Smooth muscle cell (in vitro differentiated cells): ENCODE results near the gene CCDC158. TPM values are rescaled to one million over a fixed set of nuclear protein-coding genes. Genes with fewer than 3 reads are reported as not detected.

Source experiments
- DNase-seq: peaks from one replicate; lab custom pipeline; 2025; ENCODE audit not compliant: unreplicated experiment; lab: John Stamatoyannopoulos, UW
- H2AFZ ChIP-seq: fragments of 200-600 bp; sonication (generic); 2 replicates; pipeline ENCODE4 v1.6.0; 2016; ENCODE audit warnings: antibody characterized with exemption, low read depth, mild to moderate bottlenecking
- H3F3A ChIP-seq: fragments of 200-600 bp; sonication (generic); 2 replicates; pipeline ENCODE4 v1.6.0; 2017; ENCODE audit warnings: antibody characterized with exemption, low read depth
- H3K27ac ChIP-seq: fragments of 200-600 bp; sonication (generic); 2 replicates; pipeline ENCODE4 v1.5.1; 2016; ENCODE audit warnings: low read depth, mild to moderate bottlenecking
- H3K27me3 ChIP-seq: fragments of 200-600 bp; sonication (generic); 2 replicates; pipeline ENCODE4 v1.6.1; 2016; ENCODE audit warnings: low read depth, mild to moderate bottlenecking
- H3K36me3 ChIP-seq: fragments of 200-600 bp; sonication (generic); 2 replicates; pipeline ENCODE4 v1.5.1; 2016; ENCODE audit warnings: low read depth
- H3K4me1 ChIP-seq: fragments of 200-600 bp; sonication (generic); 2 replicates; pipeline ENCODE4 v1.5.1; 2016; ENCODE audit warnings: low read depth
- H3K4me2 ChIP-seq: fragments of 200-600 bp; sonication (generic); 2 replicates; pipeline ENCODE4 v1.6.0; 2016; ENCODE audit warnings: mild to moderate bottlenecking
- H3K4me3 ChIP-seq: fragments of 200-600 bp; sonication (generic); 2 replicates; pipeline ENCODE4 v1.5.1; 2016; ENCODE audit warnings: mild to moderate bottlenecking
- H3K79me2 ChIP-seq: fragments of 200-600 bp; sonication (generic); 2 replicates; pipeline ENCODE4 v1.6.0; 2016; ENCODE audit warnings: low read depth, mild to moderate bottlenecking
- H3K9ac ChIP-seq: fragments of 200-600 bp; sonication (generic); 2 replicates; pipeline ENCODE4 v1.6.0; 2016; ENCODE audit warnings: low read depth
- H3K9me3 ChIP-seq: fragments of 200-600 bp; sonication (generic); replicated peaks from 2 replicates; pipeline ENCODE4 v1.5.1; 2016; ENCODE audit warnings: low read depth
- H4K20me1 ChIP-seq: fragments of 200-600 bp; sonication (generic); 2 replicates; pipeline ENCODE4 v1.6.0; 2016; ENCODE audit warnings: low read depth
- CTCF ChIP-seq: fragments of 200-600 bp; sonication (generic); IDR thresholded peaks from 2 replicates; pipeline ENCODE4 v1.5.1; 2017; ENCODE audit warnings: borderline replicate concordance, mild to moderate bottlenecking, antibody characterized with exemption; ENCODE audit not compliant: insufficient read depth, poor library complexity, severe bottlenecking
- WGBS: methylation state at CpG from one replicate; pipeline ENCODE4 v1.1.7; 2016; ENCODE audit warnings: low lambda C conversion rate; 5-methylcytosine and 5-hydroxymethylcytosine counted together
- polyA plus RNA-seq: library from polyadenylated mRNA; unstranded; fragments of >200 nt; fragmentation: Nextera tagmentation; extraction: Ambion mirVana; gene quantifications from 2 replicates; pipeline ENCODE4 v1.2.1, GENCODE V29; 2016
- total RNA-seq: library from RNA; depleted of rRNA; stranded (reverse); fragments of >200 nt; gene quantifications from 2 replicates; pipeline ENCODE4 v1.2.3, GENCODE V29; 2014

The CCDC158 gene
- total and polyA plus RNA-seq, 2 experiments from 2014 or later, result not detected

GRCh38 chr4:76388160-76388908 lies 32.6 kb downstream of the CCDC158 start:
- Histone ChIP-seq H3K27ac (peak overlapping the region; percentile 13), H3K79me2 (no peaks in the 10 kb centered on the region), H3K27me3 (no peaks in the 10 kb centered on the region), H3K4me3 (no peak overlapping the region), H3K4me2 (no peak overlapping the region), H3K9me3 (peaks cover 5% of the 10 kb centered on the region), H3K36me3 (no peaks in the 10 kb centered on the region), H3K4me1 (peaks cover 3% of the 10 kb centered on the region), H3F3A (no peaks in the 10 kb centered on the region), H4K20me1 (no peaks in the 10 kb centered on the region), H3K9ac (no peak overlapping the region), H2AFZ (no peak overlapping the region)
- no peak for DNase-seq
- 64% methylated on average over 3 of the region's 3 CpGs for WGBS
- TF ChIP-seq CTCF, result no peak

- DNase-seq, result no peak
- H3K4me2 ChIP-seq, result no peak overlapping the region
- H3K4me1 ChIP-seq, result peaks cover 3% of the 10 kb centered on the region
- 94% methylated on average over 6 of the region's 6 CpGs for WGBS
- no peak overlapping the region for H2AFZ ChIP-seq
- no peak overlapping the region for H3K9ac ChIP-seq
- no peaks in the 10 kb centered on the region for H3K79me2 ChIP-seq
- TF ChIP-seq CTCF, result no peak
- H3F3A ChIP-seq, result no peaks in the 10 kb centered on the region
- no peaks in the 10 kb centered on the region for H4K20me1 ChIP-seq
- H3K27ac ChIP-seq, result no peak overlapping the region
- H3K9me3 ChIP-seq, result no peaks in the 10 kb centered on the region
- no peak overlapping the region for H3K4me3 ChIP-seq
- no peaks in the 10 kb centered on the region for H3K36me3 ChIP-seq
- H3K27me3 ChIP-seq, result no peaks in the 10 kb centered on the region
Observed at GRCh38 chr4:76386566-76387305, 34.2 kb downstream of the CCDC158 start.

- H3F3A ChIP-seq, result no peaks in the 10 kb centered on the region
Observed at GRCh38 chr4:76385974-76386373, 35.0 kb downstream of the CCDC158 start.

More at GRCh38 chr4:76385974-76386373, 35.0 kb downstream of the CCDC158 start:
- H3K36me3 ChIP-seq, result no peaks in the 10 kb centered on the region
- DNase-seq, result no peak
- 91% methylated on average over 6 of the region's 6 CpGs for WGBS
- no peaks in the 10 kb centered on the region for H3K27me3 ChIP-seq
- H4K20me1 ChIP-seq, result no peaks in the 10 kb centered on the region
- no peak overlapping the region for H3K27ac ChIP-seq
- no peak overlapping the region for H3K9ac ChIP-seq
- H3K9me3 ChIP-seq, result no peaks in the 10 kb centered on the region
- H3K4me1 ChIP-seq, result peaks cover 3% of the 10 kb centered on the region
- H3K79me2 ChIP-seq, result no peaks in the 10 kb centered on the region
- no peak overlapping the region for H3K4me3 ChIP-seq
- TF ChIP-seq CTCF, result no peak
- no peak overlapping the region for H3K4me2 ChIP-seq
- no peak overlapping the region for H2AFZ ChIP-seq
